Natural killer cell (primary cell): ENCODE data around the gene ACTL6B. TPM values are rescaled to one million over a fixed set of nuclear protein-coding genes. Genes with fewer than 3 reads are reported as not detected.

Experiments used
- ATAC-seq, 3 donors: fragments of 150-1000 bp in 2 of 3; fragments of 200-7000 bp in 1 of 3; cut with Tn5 transposase; 1 replicate in 1 of 3; 2 replicates in 2 of 3; pipeline ENCODE4 v1.10.0; 2021; ENCODE audit warnings: mild to moderate bottlenecking in 2 of 3, moderate library complexity in 2 of 3
- DNase-seq, 2 donors: peaks; one replicate each; pipeline versions ENCODE4 v3.0.0 to v3.0.0-alpha.2; 2013 to 2021; ENCODE audit warnings: mixed read lengths in 1 of 2
- H3K27ac ChIP-seq: one replicate; pipeline ENCODE4 v1.5.1; 2013; ENCODE audit warnings: mild to moderate bottlenecking, low read length
- H3K27me3 ChIP-seq: one replicate; pipeline ENCODE4 v1.6.1; 2013; ENCODE audit warnings: low read length; ENCODE audit not compliant: control insufficient read depth, insufficient read depth
- H3K36me3 ChIP-seq: one replicate; pipeline ENCODE4 v1.6.1; 2013; ENCODE audit warnings: low read length; ENCODE audit not compliant: control insufficient read depth, insufficient read depth
- H3K4me1 ChIP-seq: one replicate; pipeline ENCODE4 v1.6.1; 2013; ENCODE audit warnings: low read length; ENCODE audit not compliant: control insufficient read depth, insufficient read depth
- H3K4me3 ChIP-seq: one replicate; pipeline ENCODE4 v1.5.1; 2013; ENCODE audit warnings: low read length
- H3K9me3 ChIP-seq: one replicate; pipeline ENCODE4 v1.6.1; 2013; ENCODE audit warnings: low read length; ENCODE audit not compliant: control insufficient read depth, insufficient read depth
- H3K27ac Mint-ChIP-seq, 2 donors: one replicate each; pipeline ENCODE4 v1.8.0; 2022; ENCODE audit warnings: mild to moderate bottlenecking in 2 of 2, mixed read lengths in 2 of 2, moderate library complexity in 1 of 2
- H3K27me3 Mint-ChIP-seq, 2 donors: one replicate each; pipeline ENCODE4 v1.8.0; 2022; ENCODE audit warnings: low read depth in 2 of 2, mixed read lengths in 2 of 2
- H3K36me3 Mint-ChIP-seq: one replicate; pipeline ENCODE4 v1.8.0; 2022; ENCODE audit warnings: mixed read lengths
- H3K4me1 Mint-ChIP-seq, 2 donors: one replicate each; pipeline ENCODE4 v1.8.0; 2022; ENCODE audit warnings: mixed read lengths in 2 of 2
- H3K4me3 Mint-ChIP-seq: one replicate; pipeline ENCODE4 v1.8.0; 2022; ENCODE audit warnings: mild to moderate bottlenecking, moderate library complexity, mixed read lengths
- H3K9me3 Mint-ChIP-seq, 2 donors: one replicate each; pipeline ENCODE4 v1.8.0; 2022; ENCODE audit warnings: mixed read lengths in 2 of 2
- CTCF ChIP-seq: fragments of 200-600 bp; IDR thresholded peaks from one replicate; pipeline ENCODE4 v1.8.0; 2022; ENCODE audit warnings: antibody characterized with exemption
- WGBS: methylation state at CpG from one replicate; pipeline ENCODE4 v1.1.7; 2013; ENCODE audit warnings: missing lambda C conversion rate; ENCODE audit not compliant: insufficient coverage; 5-methylcytosine and 5-hydroxymethylcytosine counted together
- intact Hi-C: fragments of 100-400 bp; cut with micrococcal nuclease; formaldehyde crosslinking; loops from one replicate; pipeline ENCODE4 v1.14.2; 2022
- total RNA-seq, 4 donors: library from RNA; stranded (reverse); fragments of 120-200 nt in 1 of 4; gene quantifications; one replicate each; pipeline versions ENCODE4 v1.2.3 to v1.2.4, GENCODE V29; 2013 to 2022

Gene ACTL6B
- total RNA-seq, 3 donors from 2014 or later (not counting 1 experiment from before 2014, with no cell fraction given) = not detected

DNA sequence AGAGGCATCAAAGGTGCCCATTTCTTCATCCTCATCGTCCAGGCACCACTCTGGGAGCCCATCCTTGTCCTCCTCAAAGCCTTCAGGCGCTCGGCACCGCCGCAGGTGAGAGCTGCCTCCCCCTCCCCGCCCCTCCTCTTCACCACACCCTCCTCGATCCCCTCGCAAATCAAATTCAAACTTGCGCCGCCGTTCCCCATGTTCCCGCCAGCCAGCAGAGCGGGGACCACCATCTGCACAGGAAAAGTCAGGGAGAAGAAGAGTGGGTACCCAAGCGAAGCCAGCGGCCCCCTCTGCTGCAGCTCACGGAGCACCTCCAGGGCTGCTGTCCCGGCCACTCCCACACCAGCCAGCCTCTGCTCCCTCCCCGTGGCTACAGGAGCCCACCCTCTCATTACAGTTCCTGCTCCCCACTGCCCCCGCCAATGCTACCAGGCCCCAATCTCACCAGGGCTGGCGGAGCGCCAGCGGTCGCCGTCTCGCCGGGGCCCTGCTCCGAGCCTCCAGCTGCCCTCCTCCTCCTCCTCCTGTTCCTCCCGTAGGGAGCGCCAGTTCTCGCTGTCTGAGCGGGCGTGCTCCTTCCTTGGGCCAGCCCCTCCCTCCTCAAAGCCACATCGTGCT is 30.1 kb upstream of the ACTL6B start:
- Mint-ChIP-seq H3K27me3 (no peaks in the 10 kb centered on the region), H3K27ac (no peak overlapping the region), H3K9me3 (no peaks in the 10 kb centered on the region), H3K4me3 (no peak overlapping the region), H3K36me3 (no peaks in the 10 kb centered on the region), H3K4me1 (peaks cover 5 to 20% of the 10 kb centered on the region in 2 donors)
- intact Hi-C loops = no loop called here
- Histone ChIP-seq H3K9me3 (no peaks in the 10 kb centered on the region), H3K27me3 (no peaks in the 10 kb centered on the region), H3K4me3 (no peak overlapping the region), H3K36me3 (peaks cover 67% of the 10 kb centered on the region), H3K4me1 (peaks cover 20% of the 10 kb centered on the region), H3K27ac (no peak overlapping the region)
- ATAC-seq (no peak), DNase-seq (no peak)
- 94% methylated on average over 33 of the region's 33 CpGs for WGBS
- TF ChIP-seq CTCF = no peak

- Mint-ChIP-seq H3K27me3 (no peaks in the 10 kb centered on the region), H3K4me3 (no peak overlapping the region), H3K9me3 (no peaks in the 10 kb centered on the region), H3K27ac (no peak overlapping the region), H3K36me3 (no peaks in the 10 kb centered on the region), H3K4me1 (peaks cover 5 to 23% of the 10 kb centered on the region in 2 donors)
- 91% methylated on average over 17 of the region's 17 CpGs for WGBS
- TF ChIP-seq CTCF = no peak
- intact Hi-C loops = no loop called here
- Histone ChIP-seq H3K27ac (no peak overlapping the region), H3K9me3 (no peaks in the 10 kb centered on the region), H3K27me3 (no peaks in the 10 kb centered on the region), H3K4me1 (peaks cover 19% of the 10 kb centered on the region), H3K36me3 (peaks cover 67% of the 10 kb centered on the region), H3K4me3 (no peak overlapping the region)
- ATAC-seq = no peak
- no peak for DNase-seq
Measured at GRCh38 chr7:100685631-100686145, 29.4 kb upstream of the ACTL6B start.

DNA sequence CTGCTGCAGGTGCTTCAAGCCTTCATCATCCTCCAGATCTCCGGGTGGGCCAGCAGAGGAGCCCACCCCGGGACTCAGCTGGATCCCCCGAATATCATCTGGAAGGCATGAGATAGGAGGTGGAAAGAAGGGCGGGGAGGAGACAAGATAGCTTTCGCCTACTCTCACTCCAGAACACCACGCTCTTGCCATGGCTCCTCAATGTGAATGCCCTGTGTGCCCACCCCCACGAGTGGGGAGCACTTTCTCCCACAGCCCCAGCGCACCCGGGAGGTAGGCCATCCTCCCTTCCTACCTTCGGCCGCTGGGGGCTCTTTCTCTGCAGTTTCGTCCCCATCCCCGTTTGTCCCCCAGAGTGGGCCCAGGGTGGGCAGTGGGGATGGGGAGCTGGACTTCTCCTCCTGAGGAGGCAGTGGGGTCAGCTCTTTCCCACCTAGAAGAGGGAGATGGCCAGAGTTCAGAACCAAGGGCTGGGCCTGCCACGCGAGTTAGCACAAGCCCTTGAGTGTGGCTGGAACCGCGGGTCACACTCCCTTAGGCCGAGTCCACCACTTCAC is 28.9 kb upstream of the ACTL6B start:
- TF ChIP-seq CTCF = no peak
- H3K4me3 Mint-ChIP-seq = no peak overlapping the region
- H3K27me3 ChIP-seq = no peaks in the 10 kb centered on the region
- no peak overlapping the region for H3K27ac ChIP-seq
- H3K4me1 ChIP-seq = peaks cover 25% of the 10 kb centered on the region
- H3K9me3 ChIP-seq = no peaks in the 10 kb centered on the region
- ATAC-seq = no peak
- H3K27me3 Mint-ChIP-seq = no peaks in the 10 kb centered on the region
- peaks cover 5 to 28% of the 10 kb centered on the region in 2 donors for H3K4me1 Mint-ChIP-seq
- no peaks in the 10 kb centered on the region for H3K9me3 Mint-ChIP-seq
- H3K4me3 ChIP-seq = no peak overlapping the region
- H3K36me3 ChIP-seq = peaks cover 71% of the 10 kb centered on the region
- no peak for DNase-seq
- intact Hi-C loops = no loop called here
- H3K36me3 Mint-ChIP-seq = no peaks in the 10 kb centered on the region
- H3K27ac Mint-ChIP-seq = no peak overlapping the region
- WGBS = 97% methylated on average over 17 of the region's 18 CpGs
